H1 (cell line): ENCODE results near the gene GNAO1. TPM values are rescaled to one million over a fixed set of nuclear protein-coding genes. Genes with fewer than 3 reads are reported as not detected.

Source experiments
- CTCF ChIA-PET: fragments of 300-600 bp; sonication (Branson Sonifier 250); formaldehyde crosslinking; loops from one replicate; lab custom pipeline; 2021; ENCODE audit not compliant: partially characterized antibody; lab: Charles Lee
- POLR2A ChIA-PET: fragments of 300-600 bp; sonication (Branson Sonifier 250); formaldehyde crosslinking; loops from one replicate; lab custom pipeline; 2021; ENCODE audit warnings: inconsistent platforms; ENCODE audit not compliant: partially characterized antibody; lab: Charles Lee
- DNase-seq, 2 experiments: peaks; one replicate each; pipeline versions ENCODE4 v3.0.0 to v3.0.0-alpha.2; 2010 to 2022; ENCODE audit warnings: low spot score in 2 of 2, low read depth in 1 of 2, mixed read lengths in 1 of 2
- FAIRE-seq: peaks from 2 replicates; lab custom pipeline; 2011; peaks lifted over from hg19 to GRCh38; lab: Jason Lieb, UNC
- H2AFZ ChIP-seq: 2 replicates; pipeline ENCODE4 v1.8.1; 2012; ENCODE audit warnings: low read length, inconsistent platforms
- H2AK5ac ChIP-seq: 2 replicates; pipeline ENCODE4 v1.6.1; 2013; ENCODE audit warnings: low read depth, low read length
- H2BK120ac ChIP-seq: replicated peaks from 2 replicates; pipeline ENCODE3; 2013; ENCODE audit warnings: low read depth, low read length, inconsistent platforms
- H2BK12ac ChIP-seq: 2 replicates; pipeline ENCODE4 v1.6.1; 2013; ENCODE audit warnings: low read depth, low read length
- H2BK15ac ChIP-seq: 2 replicates; pipeline ENCODE4 v1.6.1; 2013; ENCODE audit warnings: low read length
- H2BK20ac ChIP-seq: 2 replicates; pipeline ENCODE4 v1.6.1; 2013; ENCODE audit warnings: low read length
- H2BK5ac ChIP-seq: 2 replicates; pipeline ENCODE4 v1.6.1; 2013; ENCODE audit warnings: low read depth, low read length
- H3K14ac ChIP-seq: 2 replicates; pipeline ENCODE4 v1.6.1; 2013; ENCODE audit warnings: inconsistent platforms; ENCODE audit not compliant: insufficient read length
- H3K18ac ChIP-seq: 2 replicates; pipeline ENCODE4 v1.6.1; 2013; ENCODE audit warnings: low read length; ENCODE audit errors: extremely low read depth
- H3K23ac ChIP-seq: 2 replicates; pipeline ENCODE4 v1.6.1; 2013; ENCODE audit warnings: inconsistent platforms; ENCODE audit not compliant: insufficient read length
- H3K23me2 ChIP-seq: 2 replicates; pipeline ENCODE4 v1.6.1; 2013; ENCODE audit warnings: low read depth, low read length
- H3K27ac ChIP-seq: 2 replicates; pipeline ENCODE4 v1.6.1; 2011; ENCODE audit warnings: low read depth, low read length, inconsistent platforms
- H3K27me3 ChIP-seq, 4 experiments: replicated peaks in 1 of 4; 1 replicate in 1 of 4; 2 replicates in 3 of 4; pipeline versions ENCODE4 v1.6.1 to v1.8.1; 2011 to 2013; ENCODE audit warnings: low read length in 3 of 4, mild to moderate bottlenecking in 3 of 4, inconsistent platforms in 2 of 4, mixed read lengths in 2 of 4, moderate library complexity in 1 of 4; ENCODE audit not compliant: control insufficient read depth in 3 of 4, insufficient read depth in 3 of 4; ENCODE audit errors: extremely low read depth in 1 of 4
- H3K36me3 ChIP-seq, 4 experiments: 2 replicates each; pipeline versions ENCODE4 v1.6.1 to v1.8.1; 2011 to 2013; ENCODE audit warnings: mild to moderate bottlenecking in 4 of 4, low read length in 3 of 4, moderate library complexity in 2 of 4, control low read depth in 1 of 4, inconsistent platforms in 1 of 4; ENCODE audit not compliant: insufficient read depth in 4 of 4, control insufficient read depth in 2 of 4
- H3K4ac ChIP-seq: replicated peaks from 2 replicates; pipeline ENCODE3; 2013; ENCODE audit warnings: low read length, low read depth, mixed read lengths, inconsistent platforms; ENCODE audit not compliant: insufficient read length
- H3K4me1 ChIP-seq, 4 experiments: replicated peaks in 1 of 4; 1 replicate in 1 of 4; 2 replicates in 3 of 4; pipeline versions ENCODE4 v1.6.1 to v1.8.1; 2011 to 2013; ENCODE audit warnings: low read length in 3 of 4, inconsistent platforms in 2 of 4, mixed read lengths in 1 of 4; ENCODE audit not compliant: insufficient read depth in 4 of 4, control insufficient read depth in 3 of 4
- H3K4me2 ChIP-seq, 2 experiments: 2 replicates each; pipeline versions ENCODE4 v1.6.1 to v1.8.1; 2011 to 2013; ENCODE audit warnings: low read depth in 2 of 2, low read length in 2 of 2, control low read depth in 1 of 2, inconsistent platforms in 1 of 2, mild to moderate bottlenecking in 1 of 2; ENCODE audit not compliant: insufficient read depth in 1 of 2
- H3K4me3 ChIP-seq, 4 experiments: fragments of 200-600, 300-600 bp in 1 of 4; sonication (generic), shearing (Covaris generic), sonication (Bioruptor Twin) in 1 of 4; 2 replicates each; pipeline versions ENCODE4 v1.5.1 to v1.8.1; 2011 to 2016; ENCODE audit warnings: low read length in 4 of 4, low read depth in 3 of 4, control low read depth in 2 of 4, inconsistent platforms in 2 of 4, mild to moderate bottlenecking in 2 of 4, mixed read lengths in 1 of 4, moderate library complexity in 1 of 4; ENCODE audit not compliant: insufficient read depth in 2 of 4; ENCODE audit errors: extremely low read depth in 1 of 4
- H3K56ac ChIP-seq: replicated peaks from 2 replicates; pipeline ENCODE3; 2013; ENCODE audit warnings: low read depth, mild to moderate bottlenecking, mixed read lengths, low read length, inconsistent platforms; ENCODE audit not compliant: insufficient read length
- H3K79me1 ChIP-seq: 2 replicates; pipeline ENCODE4 v1.6.1; 2013; ENCODE audit warnings: low read depth, low read length, control low read depth
- H3K79me2 ChIP-seq, 2 experiments: 2 replicates each; pipeline versions ENCODE4 v1.6.1 to v1.8.1; 2012 to 2013; ENCODE audit warnings: low read length in 2 of 2, mild to moderate bottlenecking in 2 of 2, inconsistent platforms in 1 of 2; ENCODE audit not compliant: insufficient read depth in 2 of 2, control insufficient read depth in 1 of 2
- H3K9ac ChIP-seq, 4 experiments: replicated peaks in 1 of 4; 1 replicate in 1 of 4; 2 replicates in 3 of 4; pipeline versions ENCODE4 v1.6.1 to v1.8.1; 2011 to 2013; ENCODE audit warnings: low read depth in 3 of 4, low read length in 3 of 4, control low read depth in 2 of 4, mild to moderate bottlenecking in 2 of 4, moderate library complexity in 2 of 4, inconsistent platforms in 1 of 4; ENCODE audit errors: extremely low read depth in 1 of 4
- H3K9me3 ChIP-seq, 2 experiments: 2 replicates each; pipeline versions ENCODE4 v1.6.1 to v1.8.1; 2012 to 2013; ENCODE audit warnings: mild to moderate bottlenecking in 2 of 2, moderate library complexity in 2 of 2, control low read depth in 1 of 2, inconsistent platforms in 1 of 2, low read depth in 1 of 2, low read length in 1 of 2, mixed read lengths in 1 of 2; ENCODE audit not compliant: insufficient read depth in 2 of 2
- H4K20me1 ChIP-seq, 2 experiments: replicated peaks in 1 of 2; 2 replicates each; pipeline versions ENCODE3 to v1.8.1; 2011 to 2013; ENCODE audit warnings: inconsistent platforms in 2 of 2, low read length in 2 of 2, mild to moderate bottlenecking in 1 of 2; ENCODE audit not compliant: insufficient read depth in 2 of 2, control insufficient read depth in 1 of 2
- H4K5ac ChIP-seq: 2 replicates; pipeline ENCODE4 v1.6.1; 2013; ENCODE audit warnings: low read length, low read depth, mixed read lengths, inconsistent platforms; ENCODE audit not compliant: insufficient read length
- H4K8ac ChIP-seq: 2 replicates; pipeline ENCODE4 v1.8.0; 2013; ENCODE audit warnings: mild to moderate bottlenecking, moderate library complexity, low read length, inconsistent platforms; ENCODE audit not compliant: insufficient read depth; ENCODE audit errors: extremely low read depth
- H4K91ac ChIP-seq: replicated peaks from 2 replicates; pipeline ENCODE3; 2013; ENCODE audit warnings: low read length, mixed read lengths, inconsistent platforms; ENCODE audit not compliant: insufficient read length
- CBX8 ChIP-seq: fragments of 300-800, 300-1000 bp; sonication (generic); IDR thresholded peaks from 2 replicates; pipeline ENCODE4 v1.7.1; 2016; ENCODE audit warnings: low read depth, low read length, borderline replicate concordance
- E2F6 ChIP-seq: IDR thresholded peaks from 2 replicates; pipeline ENCODE4 v1.6.1; 2012; ENCODE audit warnings: inconsistent platforms
- HDAC6 ChIP-seq: IDR thresholded peaks from one replicate; pipeline ENCODE4 v1.7.1; 2012; ENCODE audit warnings: low read depth, mild to moderate bottlenecking, inconsistent platforms, low read length, moderate library complexity
- KDM1A ChIP-seq: fragments of 200-600, 300-600 bp; sonication (generic); IDR thresholded peaks from 2 replicates; pipeline ENCODE4 v1.7.1; 2016; ENCODE audit warnings: mild to moderate bottlenecking, low read length, borderline replicate concordance
- RAD21 ChIP-seq, 2 experiments: IDR thresholded peaks in 1 of 2; conservative IDR thresholded peaks in 1 of 2; 2 replicates each; pipeline ENCODE4 v1.6.1; 2011; ENCODE audit warnings: low read depth in 2 of 2, low read length in 2 of 2, improper control_type of control experiment in 1 of 2, inconsistent platforms in 1 of 2, mild to moderate bottlenecking in 1 of 2, moderate library complexity in 1 of 2
- SRF ChIP-seq: IDR thresholded peaks from 2 replicates; pipeline ENCODE4 v1.6.1; 2011; ENCODE audit warnings: mild to moderate bottlenecking, low read depth, low read length, moderate library complexity
- TAF7 ChIP-seq: optimal IDR thresholded peaks from 2 replicates; pipeline ENCODE3; 2011; ENCODE audit warnings: low read depth, mild to moderate bottlenecking, inconsistent platforms, low read length, moderate library complexity, borderline replicate concordance
- WGBS, 2 experiments: shearing (Covaris generic) in 1 of 2; methylation state at CpG; one replicate each; pipeline versions ENCODE4 v1.1.6 to v1.1.7; 2013 to 2015; ENCODE audit warnings: low lambda C conversion rate in 2 of 2, mixed read lengths in 2 of 2, inconsistent platforms in 1 of 2, low coverage in 1 of 2, missing lambda C conversion rate in 1 of 2; ENCODE audit not compliant: insufficient replicate concordance in 2 of 2, insufficient coverage in 1 of 2, insufficient read length in 1 of 2; ENCODE audit errors: extremely low coverage in 1 of 2, missing lambda C conversion rate in 1 of 2; 5-methylcytosine and 5-hydroxymethylcytosine counted together
- polyA plus RNA-seq, 7 experiments: library from polyadenylated mRNA; depleted of rRNA in 3 of 7; stranded (reverse) in 5 of 7; unstranded in 2 of 7; fragments of >200 nt in 5 of 7; fragments of 200-250 nt in 2 of 7; gene quantifications; 1 replicate in 5 of 7; 2 replicates in 1 of 7; 4 replicates in 1 of 7; pipeline versions ENCODE4 v1.2.1 to v1.2.3, GENCODE V29; 2011 to 2013; ENCODE audit warnings: missing spikeins in 2 of 7, mixed read lengths in 2 of 7
- total RNA-seq: library from RNA; stranded (reverse); fragmentation: NEBNext Ultra II Directional; extraction: Animal tissue kit (Norgen Biotek cat#: 25700); gene quantifications from 2 replicates; pipeline ENCODE4 v1.2.1, GENCODE V29; 2021

The GNAO1 gene
- total and polyA plus RNA-seq, 2 of the 8 experiments (the other 6 are each of a cell fraction or from before 2014, with no cell fraction given) = 6.7 to 34.4 TPM

- Histone ChIP-seq H2BK120ac (no peak overlapping the region), H3K9ac (no peak overlapping the region), H3K27me3 (no peaks in the 10 kb centered on the region), H3K9me3 (peaks cover 0 to 12% of the 10 kb centered on the region in 2 experiments; a peak in 3 of 4 replicates), H4K91ac (no peak overlapping the region), H3K4me1 (peaks cover 0 to 9% (median 3%) of the 10 kb centered on the region in 4 experiments; a peak in 4 of 7 replicates), H3K79me1 (peaks cover 2% of the 10 kb centered on the region; the same call in 1 of the 2 replicates), H3K4ac (no peak overlapping the region), H3K4me3 (no peak overlapping the region), H3K27ac (0 out of 2 replicates have a peak overlapping the region, but pooled peaks have one; percentile 38), H2BK20ac (no peak overlapping the region), H2BK5ac (no peak overlapping the region), H3K79me2 (no peaks in the 10 kb centered on the region), H2AK5ac (no peak overlapping the region), H2BK12ac (peak overlapping the region; percentile 29; the same call in 1 of the 2 replicates), H4K20me1 (peaks cover 1 to 3% of the 10 kb centered on the region in 2 experiments), H3K56ac (no peak overlapping the region), H2AFZ (no peak overlapping the region), H3K14ac (no peak overlapping the region), H3K23ac (no peak overlapping the region), H3K18ac (peak overlapping the region; percentile 48; the same call in 1 of the 2 replicates), H2BK15ac (0 out of 2 replicates have a peak overlapping the region, but pooled peaks have one; percentile 83), H3K4me2 (no peak overlapping the region), H3K36me3 (peaks cover 0 to 5% (median 0%) of the 10 kb centered on the region in 4 experiments; a peak in 1 of 8 replicates), H4K8ac (no peak overlapping the region), H3K23me2 (no peaks in the 10 kb centered on the region), H4K5ac (no peak overlapping the region)
- FAIRE-seq (no peak), DNase-seq (peak in 1 of 2 experiments; percentile 29)
- ChIA-PET POLR2A (interaction anchor here (1.0 to 1.9 kb wide), 3 partner anchors 8 to 11 kb away, joined by 3 to 7 read pairs (median 4); no protein-coding TSS in a partner anchor), CTCF (interaction anchor here (0.7 to 3.3 kb wide), 10 partner anchors 10 to 766 kb away, joined by 3 to 30 read pairs (median 4); no protein-coding TSS in a partner anchor)
- WGBS, 2 experiments = 80% methylated on average over 7 of the region's 7 CpGs; no CpG with 5 or more reads in 1 of the 2 experiments
- TF ChIP-seq E2F6 (no peak), SRF (peak; percentile 95), HDAC6 (no peak), KDM1A (no peak), CBX8 (no peak), TAF7 (no peak), RAD21 (IDR thresholded peaks at IDR 0.05 in 1 of 2, conservative IDR thresholded peaks at IDR 0.05 in 1 of 2; ENCODE audit: low read depth in 2 of 2, low read length in 2 of 2) (peak; percentile 15 to 38; a peak in 3 of 4 replicates)
Measured at GRCh38 chr16:56269811-56270684, 78.8 kb downstream of the GNAO1 start.
